CD4-positive, alpha-beta T cell (primary cell): Measurements from ENCODE around the gene IL10RB. TPM values are rescaled to one million over a fixed set of nuclear protein-coding genes. Genes with fewer than 3 reads are reported as not detected.
A peak's percentile ranks its signal among the peaks of the same experiment; 100 is the strongest.
"Not testable (repeated sequence)": the region's sequence is repeated elsewhere in the genome, so short reads cannot be mapped to it uniquely, and the experiment has no call there.

Source experiments
- ATAC-seq: fragments of 200-7000 bp; cut with Tn5 transposase; one replicate; pipeline ENCODE4 v1.10.0; 2022; ENCODE audit warnings: mild to moderate bottlenecking; ENCODE audit not compliant: poor library complexity
- CTCF ChIA-PET: fragments of 350-600 bp; sonication (Branson Sonifier 250); formaldehyde crosslinking; loops from one replicate; lab custom pipeline; 2021; ENCODE audit warnings: antibody characterized with exemption, inconsistent platforms; lab: Charles Lee
- POLR2A ChIA-PET: fragments of 350-600 bp; sonication (Branson Sonifier 250); formaldehyde crosslinking; loops from one replicate; lab custom pipeline; 2021; ENCODE audit warnings: antibody characterized with exemption, inconsistent platforms; lab: Charles Lee
- DNase-seq, 14 experiments: peaks; one replicate each; pipeline ENCODE4 v3.0.0-alpha.2; 2013 to 2020; ENCODE audit warnings: mixed read lengths in 2 of 14
- H3K27ac ChIP-seq, 2 donors: one replicate each; pipeline versions ENCODE4 v1.5.1 to v1.7.0; 2013; ENCODE audit warnings: low read length in 2 of 2, low read depth in 1 of 2, mild to moderate bottlenecking in 1 of 2
- H3K27me3 ChIP-seq, 2 experiments: 1 replicate in 1 of 2; 2 replicates in 1 of 2; pipeline versions ENCODE4 v1.6.1 to v1.7.0; 2013; ENCODE audit warnings: low read length in 2 of 2, control low read depth in 1 of 2, mild to moderate bottlenecking in 1 of 2, moderate library complexity in 1 of 2; ENCODE audit not compliant: insufficient read depth in 2 of 2, control insufficient read depth in 1 of 2
- H3K36me3 ChIP-seq: one replicate; pipeline ENCODE4 v1.6.1; 2013; ENCODE audit warnings: low read length, control low read depth; ENCODE audit not compliant: insufficient read depth
- H3K4me1 ChIP-seq: one replicate; pipeline ENCODE4 v1.6.1; 2013; ENCODE audit warnings: low read length, control low read depth; ENCODE audit not compliant: insufficient read depth
- H3K4me3 ChIP-seq: one replicate; pipeline ENCODE4 v1.5.1; 2013; ENCODE audit warnings: mild to moderate bottlenecking, low read length, moderate library complexity
- H3K9me3 ChIP-seq, 2 experiments: 1 replicate in 1 of 2; 2 replicates in 1 of 2; pipeline versions ENCODE4 v1.6.1 to v1.7.0; 2013; ENCODE audit warnings: low read length in 2 of 2, mild to moderate bottlenecking in 2 of 2, control low read depth in 1 of 2, moderate library complexity in 1 of 2; ENCODE audit not compliant: control insufficient read depth in 1 of 2, insufficient read depth in 1 of 2
- H3K27ac Mint-ChIP-seq: one replicate; pipeline ENCODE4 v1.8.0; 2020; ENCODE audit warnings: mixed read lengths
- H3K27me3 Mint-ChIP-seq: one replicate; pipeline ENCODE4 v1.8.0; 2021; ENCODE audit warnings: mixed read lengths
- H3K36me3 Mint-ChIP-seq: one replicate; pipeline ENCODE4 v1.8.0; 2021; ENCODE audit warnings: low read depth, mixed read lengths
- H3K4me1 Mint-ChIP-seq: one replicate; pipeline ENCODE4 v1.8.0; 2021; ENCODE audit warnings: low read depth, mixed read lengths
- H3K4me3 Mint-ChIP-seq: one replicate; pipeline ENCODE4 v1.8.0; 2020; ENCODE audit warnings: mild to moderate bottlenecking, mixed read lengths
- H3K9me3 Mint-ChIP-seq: one replicate; pipeline ENCODE4 v1.8.0; 2020; ENCODE audit warnings: mixed read lengths
- intact Hi-C, 2 experiments: fragments of 100-400 bp; cut with DNase I in 1 of 2; cut with micrococcal nuclease in 1 of 2; formaldehyde crosslinking; loops; one replicate each; pipeline versions ENCODE4 v1.15.1 to v1.9.0; 2023 to 2025; cut with DNase I, micrococcal nuclease
- total RNA-seq, 174 experiments: library from RNA in 2 of 174; stranded (reverse) in 2 of 174; gene quantifications; one replicate each; pipeline ENCODE4 v1.2.3 and lab custom pipeline; 2021 to 2026
- TF ChIP-seq, protein P1 (sequence below): fragments of 200-600 bp; IDR thresholded peaks from one replicate; pipeline ENCODE4 v1.8.0; 2022; ENCODE audit warnings: antibody characterized with exemption, mild to moderate bottlenecking

IL10RB gene
- total RNA-seq, 2 experiments from 2014 or later = 7.2 to 9.2 TPM

DNA sequence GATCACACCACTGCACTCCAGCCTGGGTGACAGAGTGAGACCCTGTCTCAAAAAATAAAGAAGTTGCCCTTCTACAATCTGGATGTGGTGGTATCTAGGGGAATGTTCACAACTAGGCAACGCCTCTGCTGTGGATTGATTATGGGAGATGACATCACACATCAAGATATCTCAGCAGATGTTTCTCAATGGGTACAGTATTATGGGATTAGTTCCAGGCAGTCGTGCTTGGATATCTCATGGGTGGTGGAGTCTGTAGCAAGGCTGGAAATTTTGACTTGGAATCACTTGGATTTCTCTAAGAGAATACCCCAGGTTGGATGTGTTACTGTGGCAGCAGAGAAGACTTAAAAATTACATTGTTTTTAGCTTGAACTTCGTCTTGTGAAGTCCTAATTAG, 28.7 kb upstream of the IL10RB start:
- CTCF ChIA-PET = interaction anchor here (2.5 kb wide), 1 partner anchor 38 kb away, joined by 11 read pairs; no protein-coding TSS in a partner anchor
- Mint-ChIP-seq H3K4me1 (peaks cover 93% of the 10 kb centered on the region), H3K9me3 (no peaks in the 10 kb centered on the region), H3K36me3 (peaks cover 43% of the 10 kb centered on the region), H3K27me3 (no peaks in the 10 kb centered on the region), H3K4me3 (peak overlapping the region; percentile 22), H3K27ac (peak overlapping the region; percentile 89)
- peaks cover 22% of the 10 kb centered on the region for H3K36me3 ChIP-seq
- H3K27ac ChIP-seq = peak overlapping the region; percentile 57 to 66
- POLR2A ChIA-PET = interaction anchor here (1.0 to 2.0 kb wide), 6 partner anchors 28 to 124 kb away, joined by 3 to 8 read pairs (median 4); partner anchors contain the start of genes IFNAR1 and IL10RB
- peaks cover 66% of the 10 kb centered on the region for H3K4me1 ChIP-seq
- no peak overlapping the region for H3K4me3 ChIP-seq
- H3K27me3 ChIP-seq = no peaks in the 10 kb centered on the region
- DNase-seq (no peak), ATAC-seq (no peak)
- intact Hi-C loops = loop anchor here in 1 of 2 experiments (10.0 kb wide), 2 partner anchors 57 to 127 kb away; no protein-coding TSS in a partner anchor
- TF ChIP-seq, protein P1, sequence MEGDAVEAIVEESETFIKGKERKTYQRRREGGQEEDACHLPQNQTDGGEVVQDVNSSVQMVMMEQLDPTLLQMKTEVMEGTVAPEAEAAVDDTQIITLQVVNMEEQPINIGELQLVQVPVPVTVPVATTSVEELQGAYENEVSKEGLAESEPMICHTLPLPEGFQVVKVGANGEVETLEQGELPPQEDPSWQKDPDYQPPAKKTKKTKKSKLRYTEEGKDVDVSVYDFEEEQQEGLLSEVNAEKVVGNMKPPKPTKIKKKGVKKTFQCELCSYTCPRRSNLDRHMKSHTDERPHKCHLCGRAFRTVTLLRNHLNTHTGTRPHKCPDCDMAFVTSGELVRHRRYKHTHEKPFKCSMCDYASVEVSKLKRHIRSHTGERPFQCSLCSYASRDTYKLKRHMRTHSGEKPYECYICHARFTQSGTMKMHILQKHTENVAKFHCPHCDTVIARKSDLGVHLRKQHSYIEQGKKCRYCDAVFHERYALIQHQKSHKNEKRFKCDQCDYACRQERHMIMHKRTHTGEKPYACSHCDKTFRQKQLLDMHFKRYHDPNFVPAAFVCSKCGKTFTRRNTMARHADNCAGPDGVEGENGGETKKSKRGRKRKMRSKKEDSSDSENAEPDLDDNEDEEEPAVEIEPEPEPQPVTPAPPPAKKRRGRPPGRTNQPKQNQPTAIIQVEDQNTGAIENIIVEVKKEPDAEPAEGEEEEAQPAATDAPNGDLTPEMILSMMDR = no peak
- H3K9me3 ChIP-seq = no peaks in the 10 kb centered on the region

DNA sequence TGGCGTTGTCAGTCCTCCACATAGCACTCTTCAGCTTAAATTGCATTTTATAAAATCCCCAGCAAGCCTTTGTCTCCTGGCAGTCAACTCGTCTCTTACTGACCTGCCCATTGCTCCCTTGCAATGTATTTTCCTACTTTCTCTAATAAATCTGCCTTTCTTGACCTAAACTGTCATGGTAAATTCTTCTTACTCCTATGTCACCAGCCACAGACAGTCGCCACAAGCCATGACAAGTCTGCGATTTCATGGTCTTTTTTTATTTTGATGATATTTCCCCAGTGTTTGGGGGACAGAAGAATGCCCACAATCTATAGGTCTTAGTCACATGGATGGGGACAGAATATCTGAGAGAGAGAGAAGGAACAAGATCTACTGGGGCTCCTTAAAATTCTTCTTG, 28.0 kb upstream of the IL10RB start:
- ChIA-PET CTCF (interaction anchor here (0.9 to 2.5 kb wide), 7 partner anchors 20 to 207 kb away, joined by 3 to 11 read pairs (median 4); partner anchors contain the start of gene IL10RB), POLR2A (interaction anchor here (0.8 to 2.0 kb wide), 7 partner anchors 18 to 123 kb away, joined by 3 to 8 read pairs (median 5); partner anchors contain the start of genes IFNAR1 and IL10RB)
- ATAC-seq = no peak
- Mint-ChIP-seq H3K36me3 (peaks cover 37% of the 10 kb centered on the region), H3K27ac (peak overlapping the region; percentile 89), H3K4me1 (peaks cover 86% of the 10 kb centered on the region), H3K9me3 (no peaks in the 10 kb centered on the region), H3K4me3 (peak overlapping the region; percentile 65), H3K27me3 (no peaks in the 10 kb centered on the region)
- H3K36me3 ChIP-seq = peaks cover 26% of the 10 kb centered on the region
- peak overlapping the region; percentile 57 to 66 for H3K27ac ChIP-seq
- H3K4me3 ChIP-seq = peak overlapping the region; percentile 10
- H3K4me1 ChIP-seq = peaks cover 68% of the 10 kb centered on the region
- no peak for DNase-seq
- H3K27me3 ChIP-seq = no peaks in the 10 kb centered on the region
- H3K9me3 ChIP-seq = no peaks in the 10 kb centered on the region
- intact Hi-C loops = loop anchor here in 1 of 2 experiments (10.0 kb wide), 2 partner anchors 57 to 127 kb away; no protein-coding TSS in a partner anchor
- TF ChIP-seq, protein P1 = no peak

DNA sequence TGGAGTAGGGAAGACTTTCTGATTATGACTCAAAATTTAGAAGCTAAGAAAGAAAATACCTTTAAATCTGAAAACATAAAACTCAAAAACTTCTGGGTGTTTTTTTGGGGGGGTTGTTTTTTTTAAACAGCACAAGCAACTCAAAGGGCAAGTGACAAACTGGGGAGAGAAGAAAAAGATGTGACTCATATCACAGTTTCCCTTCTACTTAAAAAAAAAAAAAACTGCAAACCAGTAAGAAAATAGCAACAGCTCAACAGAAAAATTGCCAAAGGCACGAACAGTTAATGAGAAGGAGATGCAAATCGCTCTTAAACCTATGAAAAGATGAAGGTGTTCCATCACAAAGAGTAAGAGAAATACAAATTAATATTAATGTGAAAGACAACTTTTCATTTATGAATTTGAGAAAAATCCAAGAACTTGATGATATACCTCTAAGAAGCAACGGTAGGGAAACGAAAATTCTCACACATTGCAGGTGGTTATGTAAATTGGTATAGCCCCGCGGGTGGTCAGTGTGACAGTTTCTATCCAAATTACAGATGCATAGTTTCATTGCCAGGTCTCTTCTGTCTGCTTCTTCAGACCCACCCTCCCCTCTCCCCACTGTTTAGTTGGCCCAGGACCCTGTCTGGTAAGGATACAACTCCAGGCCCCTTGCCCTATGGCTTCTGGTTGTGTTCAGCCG, 27.5 kb upstream of the IL10RB start:
- DNase-seq = peak in 3 of 14 experiments; percentile 50 to 69 (median 65)
- H3K36me3 ChIP-seq = peaks cover 31% of the 10 kb centered on the region
- peak overlapping the region; percentile 65 for H3K4me3 Mint-ChIP-seq
- ChIA-PET POLR2A (interaction anchor here (0.8 to 4.4 kb wide), 11 partner anchors 8 to 124 kb away, joined by 3 to 14 read pairs (median 5); partner anchors contain the start of genes IFNAR1, IFNAR2 and IL10RB), CTCF (interaction anchor here (0.8 to 2.5 kb wide), 8 partner anchors 19 to 207 kb away, joined by 3 to 11 read pairs (median 4); partner anchors contain the start of gene IL10RB)
- H3K4me3 ChIP-seq = peak overlapping the region; percentile 10
- H3K27me3 Mint-ChIP-seq = no peaks in the 10 kb centered on the region
- H3K9me3 ChIP-seq = no peaks in the 10 kb centered on the region
- TF ChIP-seq, protein P1 = no peak
- ATAC-seq = peak; percentile 68
- H3K4me1 ChIP-seq = peaks cover 70% of the 10 kb centered on the region
- peak overlapping the region; percentile 89 for H3K27ac Mint-ChIP-seq
- H3K27ac ChIP-seq = peak overlapping the region; percentile 57 to 66
- H3K36me3 Mint-ChIP-seq = peaks cover 38% of the 10 kb centered on the region
- no peaks in the 10 kb centered on the region for H3K9me3 Mint-ChIP-seq
- peaks cover 86% of the 10 kb centered on the region for H3K4me1 Mint-ChIP-seq
- intact Hi-C loops = loop anchor here in 1 of 2 experiments (10.0 kb wide), 2 partner anchors 56 to 126 kb away; no protein-coding TSS in a partner anchor
- no peaks in the 10 kb centered on the region for H3K27me3 ChIP-seq

DNA sequence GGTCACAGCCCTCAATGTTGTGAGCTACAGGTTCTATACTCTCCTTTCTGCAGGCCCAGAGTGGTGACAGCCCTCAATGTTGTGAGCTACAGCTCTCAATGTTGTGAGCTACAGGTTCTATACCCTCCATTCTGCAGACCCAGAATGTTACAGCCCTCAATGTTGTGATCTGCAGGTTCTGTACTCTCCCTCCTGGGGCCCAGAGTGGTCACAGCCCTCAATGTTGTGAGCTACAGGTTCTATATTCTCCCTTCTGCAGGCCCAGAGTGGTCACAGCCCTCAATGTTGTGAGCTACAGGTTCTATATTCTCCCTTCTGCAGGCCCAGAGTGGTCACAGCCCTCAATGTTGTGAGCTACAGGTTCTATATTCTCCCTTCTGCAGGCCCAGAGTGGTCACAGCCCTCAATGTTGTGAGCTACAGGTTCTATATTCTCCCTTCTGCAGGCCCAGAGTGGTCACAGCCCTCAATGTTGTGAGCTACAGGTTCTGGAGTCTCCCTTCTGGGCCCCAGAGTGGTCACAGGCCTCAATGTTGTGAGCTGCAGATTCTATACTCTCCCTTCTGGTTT, 26.5 kb upstream of the IL10RB start:
- intact Hi-C loops = loop anchor here in 1 of 2 experiments (10.0 kb wide), 3 partner anchors 45 to 125 kb away; no protein-coding TSS in a partner anchor
- CTCF ChIA-PET = interaction anchor here (1.2 to 1.7 kb wide), 4 partner anchors 22 to 137 kb away, joined by 3 to 6 read pairs (median 4); partner anchors contain the start of gene IL10RB
- H3K27me3 ChIP-seq, H3K4me3 ChIP-seq, H3K9me3 Mint-ChIP-seq, ATAC-seq, DNase-seq, H3K9me3 ChIP-seq, H3K27me3 Mint-ChIP-seq: not testable (repeated sequence)
- Histone ChIP-seq H3K27ac (peak overlapping the region; percentile 37 to 66), H3K4me1 (peaks cover 74% of the 10 kb centered on the region), H3K36me3 (peaks cover 31% of the 10 kb centered on the region)
- Mint-ChIP-seq H3K27ac (peak overlapping the region; percentile 89), H3K4me1 (peaks cover 86% of the 10 kb centered on the region), H3K4me3 (peak overlapping the region; percentile 5), H3K36me3 (peaks cover 42% of the 10 kb centered on the region)
- POLR2A ChIA-PET = interaction anchor here (0.9 to 4.4 kb wide), 4 partner anchors 9 to 123 kb away, joined by 3 to 14 read pairs (median 4); partner anchors contain the start of genes IFNAR2 and IL10RB
